IMR-90 (cell line): ENCODE data around the gene NPAS1. TPM values are rescaled to one million over a fixed set of nuclear protein-coding genes. Genes with fewer than 3 reads are reported as not detected.

Source experiments
- ATAC-seq: fragments of 200-7000 bp; cut with Tn5 transposase; 2 replicates; pipeline ENCODE4 v1.9.1; 2020; ENCODE audit warnings: low read depth, mild to moderate bottlenecking, moderate library complexity
- BruUV-seq: library from RNA; stranded (reverse); fragments of 400-500 nt; replicated peaks from 2 replicates; lab custom pipeline; 2021; lab: Mats Ljungman, UMichigan
- CTCF ChIA-PET: fragments of 300-600 bp; formaldehyde crosslinking; extraction: SDS; loops from one replicate; lab custom pipeline; 2021; ENCODE audit warnings: antibody characterized with exemption; lab: Yijun Ruan, JAX
- POLR2A ChIA-PET: fragments of 300-600 bp; sonication (Branson Sonifier 250); formaldehyde crosslinking; loops from one replicate; lab custom pipeline; 2022; ENCODE audit warnings: antibody characterized with exemption; ENCODE audit not compliant: unreplicated experiment; lab: Charles Lee
- DNase-seq: peaks from one replicate; pipeline ENCODE4 v3.0.0; 2013
- H2AFZ ChIP-seq: replicated peaks from 2 replicates; pipeline ENCODE3; 2013; ENCODE audit warnings: low read length, mild to moderate bottlenecking; ENCODE audit not compliant: poor library complexity
- H2AK5ac ChIP-seq: 2 replicates; pipeline ENCODE4 v1.6.1; 2013; ENCODE audit warnings: low read depth, low read length, inconsistent platforms
- H2AK9ac ChIP-seq: replicated peaks from 2 replicates; pipeline ENCODE3; 2013; ENCODE audit warnings: mild to moderate bottlenecking, low read depth, low read length, moderate library complexity; ENCODE audit not compliant: poor library complexity
- H2BK120ac ChIP-seq: 2 replicates; pipeline ENCODE4 v1.6.1; 2013; ENCODE audit warnings: low read depth, low read length, inconsistent platforms
- H2BK15ac ChIP-seq: 3 replicates; pipeline ENCODE4 v1.6.1; 2013; ENCODE audit warnings: low read depth, low read length, inconsistent platforms
- H2BK20ac ChIP-seq: 2 replicates; pipeline ENCODE4 v1.6.1; 2013; ENCODE audit warnings: low read depth, mild to moderate bottlenecking, inconsistent platforms, low read length, moderate library complexity
- H2BK5ac ChIP-seq: 2 replicates; pipeline ENCODE4 v1.6.1; 2013; ENCODE audit warnings: mild to moderate bottlenecking, low read depth, low read length, inconsistent platforms; ENCODE audit not compliant: poor library complexity, severe bottlenecking
- H3K14ac ChIP-seq: replicated peaks from 2 replicates; pipeline ENCODE4 v1.6.1; 2013; ENCODE audit warnings: low read depth, low read length, inconsistent platforms
- H3K18ac ChIP-seq: 2 replicates; pipeline ENCODE4 v1.6.1; 2013; ENCODE audit warnings: low read depth, low read length, control low read depth
- H3K23ac ChIP-seq: 2 replicates; pipeline ENCODE4 v1.6.1; 2013; ENCODE audit warnings: low read depth, low read length, inconsistent platforms
- H3K27ac ChIP-seq: 2 replicates; pipeline ENCODE4 v1.5.1; 2013; ENCODE audit warnings: mild to moderate bottlenecking, control low read depth, low read length; ENCODE audit not compliant: insufficient read depth
- H3K27me3 ChIP-seq: 2 replicates; pipeline ENCODE4 v1.6.1; 2013; ENCODE audit warnings: low read length; ENCODE audit not compliant: control insufficient read depth, insufficient read depth
- H3K36me3 ChIP-seq: 2 replicates; pipeline ENCODE4 v1.6.1; 2013; ENCODE audit warnings: low read length, mixed read lengths; ENCODE audit not compliant: control insufficient read depth, insufficient read depth
- H3K4ac ChIP-seq: 2 replicates; pipeline ENCODE4 v1.6.1; 2013; ENCODE audit warnings: low read depth, low read length, inconsistent platforms
- H3K4me1 ChIP-seq: 2 replicates; pipeline ENCODE4 v1.6.1; 2013; ENCODE audit warnings: low read length, mixed read lengths; ENCODE audit not compliant: control insufficient read depth, insufficient read depth
- H3K4me2 ChIP-seq: 2 replicates; pipeline ENCODE4 v1.6.1; 2013; ENCODE audit warnings: low read depth, mild to moderate bottlenecking, control low read depth, low read length, moderate library complexity
- H3K4me3 ChIP-seq: 2 replicates; pipeline ENCODE4 v1.5.1; 2013; ENCODE audit warnings: low read depth, mild to moderate bottlenecking, control low read depth, low read length, moderate library complexity; ENCODE audit not compliant: insufficient read depth
- H3K56ac ChIP-seq: 2 replicates; pipeline ENCODE4 v1.6.1; 2013; ENCODE audit warnings: low read length, inconsistent platforms; ENCODE audit not compliant: insufficient read depth; ENCODE audit errors: extremely low read depth
- H3K79me1 ChIP-seq, 2 experiments: 2 replicates each; pipeline ENCODE4 v1.6.1; 2013; ENCODE audit warnings: low read length in 2 of 2, inconsistent platforms in 1 of 2, low read depth in 1 of 2
- H3K9ac ChIP-seq: 2 replicates; pipeline ENCODE4 v1.6.1; 2013; ENCODE audit warnings: low read depth, low read length, control low read depth
- H3K9me1 ChIP-seq: 2 replicates; pipeline ENCODE4 v1.6.1; 2013; ENCODE audit warnings: low read length, inconsistent platforms; ENCODE audit not compliant: insufficient read depth
- H3K9me3 ChIP-seq: 2 replicates; pipeline ENCODE4 v1.6.1; 2013; ENCODE audit warnings: low read length; ENCODE audit not compliant: control insufficient read depth, insufficient read depth
- H4K20me1 ChIP-seq: 2 replicates; pipeline ENCODE4 v1.6.1; 2013; ENCODE audit warnings: low read length, inconsistent platforms; ENCODE audit not compliant: insufficient read depth
- H4K5ac ChIP-seq: 2 replicates; pipeline ENCODE4 v1.6.1; 2013; ENCODE audit warnings: mild to moderate bottlenecking, low read depth, low read length, control low read depth
- H4K8ac ChIP-seq, 2 experiments: 2 replicates each; pipeline ENCODE4 v1.6.1; 2013; ENCODE audit warnings: low read depth in 2 of 2, low read length in 2 of 2, control low read depth in 1 of 2, inconsistent platforms in 1 of 2
- H4K91ac ChIP-seq: 2 replicates; pipeline ENCODE4 v1.6.1; 2013; ENCODE audit warnings: low read depth, low read length, inconsistent platforms; ENCODE audit not compliant: insufficient read depth
- ELK1 ChIP-seq: fragments of 150-350 bp; IDR thresholded peaks from 2 replicates; pipeline ENCODE4 v1.6.1; 2016; ENCODE audit warnings: low read depth, mild to moderate bottlenecking, low read length, moderate library complexity, borderline replicate concordance
- POLR2A ChIP-seq: IDR thresholded peaks from 2 replicates; pipeline ENCODE4 v1.6.1; 2012; ENCODE audit warnings: mild to moderate bottlenecking, low read depth, low read length
- USF2 ChIP-seq: fragments of 150-350 bp; IDR thresholded peaks from 2 replicates; pipeline ENCODE4 v1.6.1; 2017; ENCODE audit warnings: mild to moderate bottlenecking, antibody characterized with exemption, low read length, low read depth
- WGBS, 2 experiments: methylation state at CpG; one replicate each; pipeline versions ENCODE4 v1.1.5 to v1.1.7; 2013; ENCODE audit warnings: missing lambda C conversion rate in 2 of 2; ENCODE audit not compliant: insufficient read length in 1 of 2; ENCODE audit errors: extremely low coverage in 2 of 2; 5-methylcytosine and 5-hydroxymethylcytosine counted together
- dilution Hi-C: fragments of 300-500 bp; cut with HindIII; formaldehyde crosslinking; loops from one replicate; pipeline ENCODE4 v1.14.3; 2018; ENCODE audit warnings: low sequenced_read_pairs; ENCODE audit not compliant: unreplicated experiment
- in situ Hi-C: fragments of 300-500 bp; cut with MboI; formaldehyde crosslinking; loops from 3 replicates; pipeline ENCODE4 v1.14.3; 2019; ENCODE audit warnings: low sequenced_read_pairs, inconsistent platforms, mixed read lengths
- intact Hi-C: fragments of 100-400 bp; cut with micrococcal nuclease; formaldehyde crosslinking; loops from 2 replicates; pipeline ENCODE4 v1.10.0; 2022
- polyA plus RNA-seq, 3 experiments: library from polyadenylated mRNA; depleted of rRNA; stranded (reverse); fragments of >200 nt; gene quantifications; 2 replicates each; pipeline ENCODE4 v1.2.3, GENCODE V29; 2012; ENCODE audit warnings: low replicate concordance in 1 of 3
- total RNA-seq: library from RNA; depleted of rRNA; stranded (reverse); fragments of >200 nt; gene quantifications from 2 replicates; pipeline ENCODE4 v1.2.3, GENCODE V29; 2012

NPAS1 gene
- total and polyA plus RNA-seq, 2 of the 4 experiments (the other 2 are of a cell fraction), result 0.36 to 5.7 TPM

GRCh38 chr19:47026156-47026555, 6.5 kb downstream of the NPAS1 start:
- no peak overlapping the region for H2BK5ac ChIP-seq
- no peak overlapping the region for H2BK20ac ChIP-seq
- no peak overlapping the region for H2BK120ac ChIP-seq
- BruUV-seq, result no TSS peak
- WGBS, 2 experiments, result 60% methylated on average over 1 of the region's 2 CpGs; no CpG with 5 or more reads in 1 of the 2 experiments
- H3K14ac ChIP-seq, result no peak overlapping the region
- H3K4me3 ChIP-seq, result no peak overlapping the region
- no peaks in the 10 kb centered on the region for H3K9me3 ChIP-seq
- H3K9me1 ChIP-seq, result no peaks in the 10 kb centered on the region
- no peaks in the 10 kb centered on the region for H3K79me1 ChIP-seq
- no peak for DNase-seq
- no peak overlapping the region for H2AK5ac ChIP-seq
- H4K91ac ChIP-seq, result no peak overlapping the region
- peaks cover 3% of the 10 kb centered on the region; the same call in 1 of the 2 replicates for H3K4me1 ChIP-seq
- no peak overlapping the region for H3K27ac ChIP-seq
- dilution Hi-C loops (no loop called here), intact Hi-C loops (no loop called here), in situ Hi-C loops (no loop called here)
- no peak overlapping the region for H3K18ac ChIP-seq
- POLR2A ChIA-PET, result no interaction called here
- no peak overlapping the region for H4K8ac ChIP-seq
- ATAC-seq, result no peak
- H4K5ac ChIP-seq, result no peak overlapping the region
- H3K4ac ChIP-seq, result no peak overlapping the region
- H3K36me3 ChIP-seq, result no peaks in the 10 kb centered on the region
- H3K56ac ChIP-seq, result no peak overlapping the region
- H3K4me2 ChIP-seq, result no peak overlapping the region
- no peak overlapping the region for H3K9ac ChIP-seq
- peaks cover 6% of the 10 kb centered on the region; the same call in 1 of the 2 replicates for H4K20me1 ChIP-seq
- no peak overlapping the region for H2AK9ac ChIP-seq
- CTCF ChIA-PET, result interaction anchor here (0.9 kb wide), 1 partner anchor 218 kb away, joined by 3 read pairs; no protein-coding TSS in a partner anchor
- TF ChIP-seq ELK1 (no peak), POLR2A (no peak), USF2 (no peak)
- H3K23ac ChIP-seq, result no peak overlapping the region
- H2AFZ ChIP-seq, result no peak overlapping the region
- H2BK15ac ChIP-seq, result no peak overlapping the region
- H3K27me3 ChIP-seq, result peaks cover 46% of the 10 kb centered on the region
